ENCODE measurements around the gene SPAG6.
"Not testable (repeated sequence)": the region's sequence is repeated elsewhere in the genome, so short reads cannot be mapped to it uniquely, and the experiment has no call there.

The SPAG6 gene

GRCh38 chr10:22381262-22381661, 36.0 kb downstream of the SPAG6 start:
- no peak for DNase-seq

DNA sequence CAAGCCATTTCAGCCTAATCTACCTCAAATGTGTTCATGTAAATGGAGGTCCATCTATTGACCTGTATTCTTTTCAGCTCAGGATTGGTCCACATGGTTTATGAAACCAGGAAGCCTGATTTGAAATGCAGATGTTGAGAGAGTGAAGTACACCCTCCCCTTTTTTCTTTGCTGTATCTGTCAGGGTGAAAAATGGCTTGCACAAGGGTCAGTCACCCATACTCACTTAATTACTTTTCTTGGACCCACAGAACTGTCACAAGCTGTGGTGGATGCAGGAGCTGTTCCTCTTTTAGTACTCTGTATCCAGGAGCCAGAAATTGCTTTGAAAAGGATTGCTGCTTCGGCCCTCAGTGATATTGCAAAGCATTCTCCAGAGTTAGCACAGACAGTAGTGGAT, 41.2 kb downstream of the SPAG6 start:
- no peak for DNase-seq

GRCh38 chr10:22389856-22390589, 44.7 kb downstream of the SPAG6 start:
- DNase-seq: no peak

DNA sequence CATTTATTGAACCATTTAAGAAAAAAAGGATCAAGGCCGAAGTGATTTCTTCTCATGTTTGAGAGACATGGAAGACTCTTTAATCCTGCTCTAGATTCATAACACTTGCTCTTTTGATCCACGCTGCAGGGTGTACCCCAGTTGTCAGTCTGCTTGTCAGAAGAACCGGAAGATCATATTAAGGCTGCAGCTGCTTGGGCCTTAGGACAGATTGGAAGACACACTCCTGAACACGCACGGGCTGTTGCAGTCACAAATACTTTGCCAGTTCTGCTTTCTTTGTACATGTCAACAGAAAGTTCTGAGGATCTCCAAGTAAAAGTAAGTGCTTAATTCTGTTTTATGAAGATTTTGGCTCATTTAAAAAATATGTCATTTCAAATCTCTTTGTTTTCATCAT, 46.3 kb downstream of the SPAG6 start:
- DNase-seq: no peak

- DNase-seq: not testable (repeated sequence)
Observed at GRCh38 chr10:22396195-22396594, 50.9 kb downstream of the SPAG6 start.

DNA sequence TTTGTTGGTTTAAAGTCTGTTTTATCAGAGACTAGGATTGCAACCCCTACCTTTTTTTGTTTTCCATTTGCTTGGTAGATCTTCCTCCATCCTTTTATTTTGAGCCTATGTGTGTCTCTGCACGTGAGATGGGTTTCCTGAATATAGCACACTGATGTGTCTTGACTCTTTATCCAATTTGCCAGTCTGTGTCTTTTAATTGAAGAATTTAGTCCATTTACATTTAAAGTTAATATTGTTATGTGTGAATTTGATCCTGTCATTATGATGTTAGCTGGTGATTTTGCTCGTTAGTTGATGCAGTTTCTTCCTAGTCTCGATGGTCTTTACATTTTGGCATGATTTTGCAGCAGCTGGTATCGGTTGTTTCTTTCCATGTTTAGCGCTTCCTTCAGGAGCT, 61.6 kb downstream of the SPAG6 start:
- DNase-seq: not testable (repeated sequence)

GRCh38 chr10:22410394-22410793, 65.1 kb downstream of the SPAG6 start:
- DNase-seq: no peak

DNA sequence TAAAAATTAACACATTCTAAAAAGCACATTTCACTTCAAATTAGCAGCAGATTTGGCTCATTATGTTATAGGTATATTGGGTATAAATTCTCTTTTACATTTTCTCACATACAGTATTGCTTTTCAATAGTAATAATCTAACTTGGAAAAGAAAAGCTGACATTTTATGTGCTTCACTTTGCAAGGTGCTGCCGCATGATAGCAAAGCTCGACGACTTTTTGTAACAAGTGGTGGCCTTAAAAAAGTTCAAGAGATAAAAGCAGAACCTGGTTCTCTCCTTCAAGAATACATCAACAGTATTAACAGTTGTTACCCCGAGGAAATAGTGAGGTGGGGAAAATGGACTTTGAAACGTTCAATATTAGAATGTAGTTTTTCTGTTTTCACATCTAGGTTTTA, 65.5 kb downstream of the SPAG6 start:
- no peak for DNase-seq

DNA sequence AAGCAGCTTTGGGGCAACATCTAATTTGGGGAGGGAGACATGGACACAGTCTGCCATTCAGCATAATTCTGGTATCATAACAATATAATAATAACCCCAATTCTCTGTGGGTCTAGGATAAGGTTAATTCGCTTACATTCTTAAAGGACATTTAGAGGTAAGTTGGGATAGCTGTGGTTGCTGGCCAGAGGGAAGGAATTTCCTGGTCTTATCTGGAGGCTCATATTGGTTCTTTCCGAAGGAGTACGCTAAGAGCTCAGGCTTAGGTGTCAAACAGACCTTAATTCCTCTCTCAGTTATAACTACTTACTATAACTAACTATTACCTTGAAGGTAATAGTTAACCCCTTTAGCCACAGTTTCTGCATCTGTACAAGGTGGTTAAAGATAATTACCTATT, 68.8 kb downstream of the SPAG6 start:
- DNase-seq: no peak

DNA sequence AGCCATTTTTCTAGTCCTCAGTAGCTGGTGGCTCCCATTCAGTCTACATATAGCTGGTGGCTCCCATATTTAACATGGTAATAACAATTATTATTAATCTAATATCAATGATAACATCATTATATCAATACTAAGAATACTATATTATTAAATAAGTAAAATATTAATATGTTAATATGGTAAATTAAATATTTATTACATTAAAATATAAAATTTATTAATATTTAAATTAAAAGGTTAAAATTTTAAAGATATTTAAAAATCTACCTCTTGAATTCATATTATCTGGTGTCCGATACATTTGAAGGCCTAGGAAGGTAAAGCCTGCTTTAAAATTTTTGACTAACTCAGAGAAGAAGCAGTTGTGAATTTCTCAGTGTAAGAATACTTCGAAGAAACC, 69.8 kb downstream of the SPAG6 start:
- no peak for DNase-seq

- no peak for DNase-seq
Observed at GRCh38 chr10:22417736-22418268, 72.5 kb downstream of the SPAG6 start.

GRCh38 chr10:22420787-22421517, 75.7 kb downstream of the SPAG6 start:
- DNase-seq: peak; percentile 10

- DNase-seq: no peak
Observed at GRCh38 chr10:22426653-22427052, 81.4 kb downstream of the SPAG6 start.

DNA sequence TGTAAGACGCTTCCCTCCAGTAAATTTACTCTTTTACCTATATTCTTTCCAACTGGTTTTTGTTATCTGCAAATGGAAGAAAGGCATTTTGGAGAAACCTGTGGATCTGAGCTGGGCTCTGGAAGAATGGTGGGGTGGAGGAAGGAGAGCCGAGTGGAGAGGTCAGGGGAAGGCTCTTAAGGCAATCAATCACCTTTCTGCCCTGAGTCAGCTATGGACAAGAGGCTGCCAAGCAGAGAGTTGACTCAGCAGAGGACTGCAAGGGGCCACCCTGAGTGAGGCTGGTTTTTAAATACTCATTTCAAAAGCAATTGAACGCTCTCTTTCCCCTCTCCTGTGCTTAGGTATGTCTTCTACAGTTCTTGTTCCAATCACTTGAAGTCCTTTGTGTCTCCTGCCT, 81.8 kb downstream of the SPAG6 start:
- DNase-seq: no peak

GRCh38 chr10:22427890-22428571, 82.7 kb downstream of the SPAG6 start:
- DNase-seq: peak; percentile 53

DNA sequence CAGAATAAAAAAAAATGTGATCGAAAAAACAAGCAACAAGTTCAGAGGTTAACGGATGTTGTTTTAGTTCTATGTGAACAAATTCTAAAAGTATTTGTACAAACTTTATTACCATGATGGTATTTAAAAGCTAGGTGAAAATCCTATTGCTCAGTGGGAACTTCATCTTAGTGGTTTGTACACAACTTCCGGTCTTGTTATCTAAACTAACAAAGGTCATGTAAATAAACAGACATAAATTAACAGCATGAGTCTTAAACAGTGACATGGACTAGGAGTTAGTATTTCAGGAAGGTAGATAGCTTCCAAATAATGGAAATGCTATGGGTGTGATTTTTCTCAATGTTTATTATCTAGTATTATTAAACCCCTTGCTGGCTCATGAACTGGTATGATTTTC, 83.8 kb downstream of the SPAG6 start:
- no peak for DNase-seq

- DNase-seq: no peak
Observed at GRCh38 chr10:22429981-22430421, 84.7 kb downstream of the SPAG6 start.

- DNase-seq: no peak
Observed at GRCh38 chr10:22433875-22434274, 88.6 kb downstream of the SPAG6 start.

DNA sequence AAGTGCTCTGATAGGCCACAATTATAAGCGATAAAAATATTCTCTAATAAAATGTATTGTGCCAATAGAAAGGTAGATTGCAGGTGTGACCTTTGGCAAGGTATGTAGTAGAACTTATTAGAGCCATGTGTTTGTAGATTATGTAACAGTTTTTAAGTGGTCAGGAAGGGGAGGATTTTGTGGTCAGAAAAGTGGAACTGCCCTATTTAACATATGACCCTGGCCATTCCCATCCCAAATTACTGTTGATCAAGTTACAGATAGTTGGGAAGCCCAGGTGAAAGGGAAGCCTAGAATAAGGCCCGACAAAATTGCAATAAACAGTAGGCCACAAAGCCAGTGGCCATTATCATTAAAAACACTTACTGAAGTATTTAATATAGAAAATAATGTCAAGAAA, 89.2 kb downstream of the SPAG6 start:
- no peak for DNase-seq

- no peak for DNase-seq
Observed at GRCh38 chr10:22435650-22436049, 90.4 kb downstream of the SPAG6 start.

DNA sequence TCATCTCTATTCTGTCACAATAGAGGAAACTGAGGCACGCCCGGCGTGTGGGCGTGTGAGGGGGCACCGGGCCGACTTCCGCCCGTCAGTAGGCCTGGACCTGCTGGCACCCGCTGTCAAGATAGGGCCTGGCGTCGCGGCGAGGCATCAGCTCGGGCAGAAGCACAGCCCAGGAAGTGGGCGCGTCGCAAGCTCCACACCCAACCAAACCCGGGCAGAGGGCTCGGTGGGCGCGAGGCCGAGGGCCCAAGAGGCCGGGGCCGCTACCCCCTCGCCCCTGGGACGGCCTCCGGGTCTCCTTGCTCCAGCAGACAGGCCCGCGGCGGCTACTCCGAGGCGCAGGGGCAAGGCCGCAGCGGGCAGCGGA, 91.2 kb downstream of the SPAG6 start:
- DNase-seq: no peak

DNA sequence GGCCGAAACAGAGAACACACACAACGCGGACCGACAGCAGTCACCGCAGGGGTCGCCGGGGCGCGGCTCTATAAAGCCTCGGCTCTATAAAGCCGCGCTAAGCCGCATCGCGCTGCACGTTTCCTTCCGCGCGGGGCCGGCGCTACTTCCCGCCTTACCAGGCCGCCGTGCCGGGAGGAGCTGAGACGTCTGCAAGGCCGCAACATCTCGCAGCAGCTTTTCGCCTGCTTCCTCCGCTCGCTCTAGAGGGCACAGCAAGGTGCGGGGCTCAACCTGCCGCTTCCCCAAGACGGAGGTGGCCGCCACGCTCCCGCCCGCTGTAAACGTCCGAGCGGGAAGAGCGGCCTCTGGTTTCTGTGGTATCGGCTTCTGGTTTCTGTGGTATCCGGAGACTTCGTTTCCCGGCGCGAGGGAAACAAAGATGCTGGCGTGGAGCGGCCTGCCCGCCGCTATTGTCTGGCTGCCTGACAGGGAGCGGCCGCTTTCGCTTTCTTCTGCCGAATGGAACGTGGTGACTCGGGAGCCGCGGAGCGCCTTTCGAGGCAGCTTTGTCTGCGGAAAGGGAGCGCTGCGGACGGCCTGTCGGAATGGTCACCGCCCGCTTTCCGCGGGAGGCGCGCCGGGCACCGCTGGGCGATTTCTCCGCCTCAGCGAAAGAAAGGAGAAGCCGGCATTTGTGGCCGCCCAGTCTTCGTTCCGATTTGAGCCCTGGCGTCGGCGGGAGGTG, 91.8 kb downstream of the SPAG6 start:
- DNase-seq: peak; percentile 76
